HG02610 (cell line): ENCODE results near the gene ABTB1.
"Not testable (repeated sequence)": the region's sequence is repeated elsewhere in the genome, so short reads cannot be mapped to it uniquely, and the experiment has no call there.

Experiments used
- ATAC-seq: cut with Tn5 transposase; IDR thresholded peaks from one replicate; pipeline ENCODE4 v1.9.1; 2021; ENCODE audit warnings: mild to moderate bottlenecking, moderate library complexity; ENCODE audit not compliant: unreplicated experiment

ABTB1 gene

DNA sequence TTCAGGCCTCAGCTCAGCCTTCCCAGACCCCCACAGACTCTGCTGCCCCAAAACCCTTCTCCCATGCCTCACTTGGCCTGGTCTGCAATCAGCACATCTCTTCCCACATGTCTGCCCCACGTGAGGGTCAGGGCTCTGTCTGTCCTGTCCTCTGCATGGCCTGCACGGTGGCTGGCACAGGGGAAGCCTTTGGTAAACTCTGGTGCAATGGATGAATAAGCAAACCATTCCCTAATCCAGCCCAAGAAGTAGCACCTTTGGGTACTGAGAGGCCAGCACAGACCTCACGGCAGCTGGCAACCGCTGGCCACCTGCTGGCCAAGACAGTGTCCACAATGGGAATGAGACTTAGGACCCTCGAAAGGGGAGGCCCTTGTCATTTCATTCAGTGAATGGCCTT, 27.7 kb downstream of the ABTB1 start:
- no peak for ATAC-seq

GRCh38 chr3:127701280-127701911, 28.6 kb downstream of the ABTB1 start:
- ATAC-seq: no peak

DNA sequence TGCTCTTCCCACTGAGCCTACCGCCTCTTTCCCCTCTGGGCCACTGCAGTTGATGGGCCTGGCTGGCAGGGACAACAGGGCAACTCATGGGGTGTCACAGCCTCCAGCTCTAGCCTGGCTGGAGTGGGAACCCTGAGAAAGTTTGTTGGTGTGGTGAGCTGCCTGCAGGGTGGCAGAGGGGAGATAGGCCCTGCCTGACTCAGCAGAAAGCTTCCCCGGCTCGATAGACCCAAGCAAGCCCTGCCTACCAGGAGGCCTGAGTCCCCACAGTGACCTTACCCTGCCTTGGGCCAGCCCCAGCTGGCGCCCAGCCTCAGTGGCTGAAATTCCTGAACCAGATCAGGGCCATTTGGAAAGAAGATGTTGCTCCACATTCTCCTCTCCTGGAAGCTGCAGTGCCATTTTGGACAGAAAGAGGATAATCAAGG, 29.4 kb downstream of the ABTB1 start:
- no peak for ATAC-seq

DNA sequence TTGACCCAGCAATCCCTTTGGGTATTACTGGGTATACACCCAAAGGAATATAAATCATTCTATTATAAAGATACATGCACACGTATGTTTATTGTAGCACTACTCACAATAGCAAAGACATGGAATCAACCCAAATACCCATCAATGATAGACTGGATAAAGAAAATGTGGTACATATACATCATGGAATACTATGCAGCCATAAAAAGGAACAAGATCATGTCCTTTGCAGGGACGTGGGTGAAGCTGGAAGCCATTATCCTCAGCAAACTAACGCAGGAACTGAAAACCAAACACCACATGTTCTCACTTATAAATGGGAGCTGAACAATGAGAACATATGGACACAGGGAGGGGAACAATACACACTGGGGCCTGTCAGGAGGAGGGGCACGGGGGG, 32.1 kb downstream of the ABTB1 start:
- ATAC-seq: not testable (repeated sequence)

DNA sequence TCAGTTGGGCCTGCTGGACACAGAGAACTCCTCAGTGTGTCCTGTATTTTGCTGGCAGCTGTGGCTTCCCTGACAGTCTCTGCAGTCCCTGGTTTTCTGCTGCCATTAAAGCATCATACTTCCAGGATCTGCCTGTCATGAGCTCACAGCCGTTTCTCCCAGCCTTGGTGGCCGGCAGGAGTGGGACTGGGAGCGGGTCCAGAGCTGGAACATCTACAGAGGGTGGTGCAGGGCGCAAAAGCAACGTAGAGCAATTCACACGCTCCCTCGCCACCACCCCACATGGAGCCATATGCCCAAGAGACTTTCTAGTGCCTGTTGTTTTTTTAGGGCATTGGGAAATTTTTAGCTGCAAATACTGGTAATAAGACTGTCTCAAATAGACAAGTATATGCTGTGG, 33.6 kb downstream of the ABTB1 start:
- ATAC-seq: no peak

DNA sequence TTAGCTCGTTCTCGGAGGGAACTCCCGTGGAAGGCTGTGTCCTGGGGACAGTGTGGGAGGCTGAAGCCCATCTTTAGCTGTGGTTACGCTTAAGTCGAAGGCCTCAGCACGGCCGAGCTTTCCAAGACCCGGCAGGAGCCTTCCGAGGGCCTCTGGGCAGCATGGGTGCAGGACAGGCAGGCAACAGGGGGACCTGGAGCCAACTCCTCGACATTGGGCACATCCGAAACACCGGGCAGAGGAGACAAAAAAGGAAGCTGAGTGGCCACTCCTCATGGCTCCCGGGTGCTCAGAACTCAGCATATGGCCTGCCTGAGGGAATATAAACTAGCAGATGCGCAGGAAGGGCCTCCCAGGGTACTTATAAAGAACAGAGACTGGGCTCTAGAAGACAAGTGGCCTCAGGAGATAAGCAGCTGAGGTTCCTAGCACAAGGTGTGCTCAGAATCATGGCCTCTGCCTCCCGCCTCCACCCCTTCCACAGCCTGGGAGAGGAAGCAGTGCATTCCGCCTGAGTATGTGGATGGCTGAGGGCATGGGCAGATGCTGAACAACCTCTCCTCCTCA, 34.1 kb downstream of the ABTB1 start:
- ATAC-seq: no peak

DNA sequence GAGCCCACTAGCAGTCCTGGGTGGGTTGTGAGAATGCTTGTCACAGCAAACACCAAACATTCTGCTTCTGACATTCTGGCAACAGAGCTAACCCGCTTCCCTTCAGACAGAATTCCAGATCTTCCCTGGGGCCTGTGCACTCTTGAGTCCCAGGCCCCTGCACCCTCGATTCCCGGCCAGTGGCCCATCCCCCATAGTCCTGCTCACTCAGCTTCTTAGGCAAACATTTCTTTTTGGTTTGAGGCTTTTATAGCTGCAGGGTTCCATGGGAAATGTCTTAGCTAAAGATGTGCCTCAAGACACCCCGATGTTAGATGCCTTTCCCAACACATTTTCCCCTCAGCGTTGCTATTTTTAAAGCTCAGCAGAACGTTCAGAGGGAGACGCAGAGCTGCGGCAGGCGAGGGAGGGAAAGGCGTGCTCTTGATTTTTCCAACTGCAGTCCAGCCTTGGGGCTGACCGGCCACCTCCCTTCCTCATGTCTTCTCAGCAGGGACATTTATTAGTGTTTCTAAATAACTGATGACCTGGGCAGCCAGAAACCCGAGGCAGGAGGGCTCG, 35.2 kb downstream of the ABTB1 start:
- ATAC-seq: no peak

GRCh38 chr3:127708837-127709236, 36.1 kb downstream of the ABTB1 start:
- ATAC-seq: no peak

- ATAC-seq: no peak
These were observed 36.7 kb downstream of the ABTB1 start for GRCh38 chr3:127709320-127710060.

- ATAC-seq: no peak
These were observed 37.6 kb downstream of the ABTB1 start for GRCh38 chr3:127710155-127710941.

DNA sequence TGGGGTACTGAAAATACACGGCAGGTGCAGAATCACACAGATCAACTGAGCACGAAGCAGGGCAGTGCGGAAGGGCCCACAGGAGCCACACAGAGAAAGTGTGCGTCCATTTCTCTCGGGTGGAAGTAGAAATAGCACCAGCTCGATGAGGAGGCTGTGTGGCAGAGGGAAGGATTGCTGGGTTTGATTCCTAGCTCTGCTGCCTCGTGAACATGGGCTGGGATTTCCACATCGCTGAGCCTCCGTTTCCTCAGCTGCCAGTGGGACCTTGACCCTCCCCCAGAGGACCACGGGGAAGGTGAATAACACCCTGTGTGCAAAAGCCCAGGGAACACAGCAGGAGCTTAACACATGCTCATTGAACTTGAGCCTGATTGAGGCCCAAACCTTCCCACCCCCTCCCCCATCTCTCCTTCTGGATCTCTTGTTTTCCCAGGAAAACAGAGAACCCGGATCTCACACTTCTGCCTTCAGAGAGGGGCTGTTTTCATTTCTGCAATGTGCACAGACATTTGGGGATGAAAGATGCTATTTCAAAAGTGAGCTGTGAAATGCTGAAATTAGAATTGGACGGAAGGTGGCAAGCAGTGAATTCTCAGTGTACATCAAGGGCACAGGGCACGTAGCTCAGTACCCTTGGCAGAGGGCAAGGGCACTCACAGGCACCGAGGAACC, 38.4 kb downstream of the ABTB1 start:
- ATAC-seq: no peak

GRCh38 chr3:127711896-127712295, 39.1 kb downstream of the ABTB1 start:
- no peak for ATAC-seq

DNA sequence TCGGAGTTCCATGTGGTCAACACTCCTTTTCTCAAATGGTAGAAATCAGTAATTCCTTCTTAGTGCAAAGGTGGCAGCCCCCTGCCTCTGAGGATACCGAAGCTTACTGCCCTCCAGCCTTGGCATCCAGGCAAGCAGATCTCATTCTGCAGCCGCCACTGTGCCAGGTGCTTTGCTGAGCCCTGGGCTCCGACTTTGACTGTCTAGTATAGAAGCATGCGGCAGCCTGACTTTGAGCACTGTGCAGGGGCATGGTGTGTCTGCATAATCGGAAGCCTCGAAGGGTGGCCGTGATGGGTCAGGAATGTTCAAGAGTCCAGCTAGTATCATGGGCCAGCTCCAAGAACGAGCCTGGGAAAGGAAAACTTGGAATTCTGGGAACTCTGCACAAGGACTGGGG, 39.7 kb downstream of the ABTB1 start:
- no peak for ATAC-seq

DNA sequence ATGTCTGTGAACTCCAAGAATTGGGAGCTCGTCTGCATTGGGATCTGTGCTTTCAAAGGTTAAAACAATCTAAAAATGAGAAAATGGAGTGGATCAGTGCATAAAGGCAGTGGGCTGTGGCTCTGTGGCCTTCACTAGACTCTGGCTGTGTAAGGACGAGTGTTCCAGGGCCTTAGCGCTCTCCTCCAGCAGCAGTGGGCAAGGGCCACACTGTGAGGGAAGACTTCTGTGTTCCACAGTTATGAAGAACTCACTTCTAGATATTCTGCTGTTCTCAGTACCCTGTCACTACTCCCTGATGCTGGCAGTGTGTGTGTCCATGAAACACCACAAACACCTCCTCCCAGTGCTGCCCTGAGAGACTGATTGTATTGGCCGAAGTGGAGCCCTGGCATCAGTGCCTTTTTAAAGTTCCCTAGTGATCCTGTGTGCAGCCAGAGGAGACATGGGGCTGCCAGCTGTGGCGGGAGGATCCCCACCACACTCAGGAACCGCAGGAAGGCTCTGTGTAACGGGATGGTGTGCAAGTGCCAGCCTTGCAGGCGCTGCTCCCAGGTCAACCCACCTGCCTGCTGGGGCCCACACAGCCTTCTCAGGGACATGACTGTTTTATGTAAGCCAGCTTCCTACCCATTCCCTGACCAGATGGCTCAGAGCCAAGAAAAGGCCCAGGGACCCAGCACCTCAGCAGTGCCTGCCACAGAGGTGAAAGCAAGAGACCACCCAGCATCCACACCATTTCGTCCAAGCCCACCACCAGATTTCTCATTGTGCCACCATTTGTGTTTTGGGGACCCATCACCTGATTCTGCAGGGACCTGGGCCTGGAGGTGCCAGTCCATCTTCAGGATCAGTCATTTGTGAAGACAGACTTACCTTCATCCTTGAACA, 40.4 kb downstream of the ABTB1 start:
- ATAC-seq: no peak

GRCh38 chr3:127714125-127714571, 41.4 kb downstream of the ABTB1 start:
- no peak for ATAC-seq

DNA sequence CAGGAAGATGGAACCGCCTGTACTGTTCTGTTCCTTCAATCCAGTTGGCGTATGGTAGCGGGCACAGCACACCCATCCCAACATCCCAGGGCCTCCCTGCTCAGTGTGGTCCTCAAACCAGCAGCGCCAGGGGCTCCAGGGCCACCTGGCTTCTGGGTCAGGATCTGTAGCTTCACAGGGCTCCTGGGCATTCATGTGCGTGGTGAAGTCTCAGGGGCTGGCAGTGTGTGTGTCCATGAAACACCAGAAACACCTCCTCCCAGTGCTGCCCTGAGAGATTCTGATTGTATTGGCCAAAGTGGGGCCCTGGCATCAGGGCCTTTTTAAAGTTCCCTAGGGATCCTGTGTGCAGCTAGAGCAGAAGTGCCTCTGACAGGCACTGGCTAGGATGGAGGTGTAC, 42.1 kb downstream of the ABTB1 start:
- no peak for ATAC-seq

GRCh38 chr3:127715532-127715931, 42.8 kb downstream of the ABTB1 start:
- ATAC-seq: no peak

DNA sequence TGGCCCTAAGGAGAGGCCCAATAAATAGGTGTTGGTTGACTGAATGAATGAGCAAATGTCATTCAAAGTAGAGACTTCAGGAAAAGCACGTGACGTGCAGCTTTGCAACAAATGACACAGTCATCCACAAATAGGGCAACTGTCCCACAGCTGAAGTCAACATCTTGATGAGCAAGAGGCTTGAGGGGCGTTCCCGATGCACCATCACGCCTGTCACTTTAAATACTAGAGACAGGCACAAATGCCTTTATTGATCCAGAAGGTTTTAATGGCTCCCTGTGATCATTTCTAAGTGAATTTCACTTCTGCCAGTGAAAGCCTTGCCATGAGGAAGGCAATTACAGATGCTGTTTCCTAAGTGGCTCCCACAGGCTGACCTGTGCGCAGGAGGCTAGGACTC, 43.6 kb downstream of the ABTB1 start:
- no peak for ATAC-seq

DNA sequence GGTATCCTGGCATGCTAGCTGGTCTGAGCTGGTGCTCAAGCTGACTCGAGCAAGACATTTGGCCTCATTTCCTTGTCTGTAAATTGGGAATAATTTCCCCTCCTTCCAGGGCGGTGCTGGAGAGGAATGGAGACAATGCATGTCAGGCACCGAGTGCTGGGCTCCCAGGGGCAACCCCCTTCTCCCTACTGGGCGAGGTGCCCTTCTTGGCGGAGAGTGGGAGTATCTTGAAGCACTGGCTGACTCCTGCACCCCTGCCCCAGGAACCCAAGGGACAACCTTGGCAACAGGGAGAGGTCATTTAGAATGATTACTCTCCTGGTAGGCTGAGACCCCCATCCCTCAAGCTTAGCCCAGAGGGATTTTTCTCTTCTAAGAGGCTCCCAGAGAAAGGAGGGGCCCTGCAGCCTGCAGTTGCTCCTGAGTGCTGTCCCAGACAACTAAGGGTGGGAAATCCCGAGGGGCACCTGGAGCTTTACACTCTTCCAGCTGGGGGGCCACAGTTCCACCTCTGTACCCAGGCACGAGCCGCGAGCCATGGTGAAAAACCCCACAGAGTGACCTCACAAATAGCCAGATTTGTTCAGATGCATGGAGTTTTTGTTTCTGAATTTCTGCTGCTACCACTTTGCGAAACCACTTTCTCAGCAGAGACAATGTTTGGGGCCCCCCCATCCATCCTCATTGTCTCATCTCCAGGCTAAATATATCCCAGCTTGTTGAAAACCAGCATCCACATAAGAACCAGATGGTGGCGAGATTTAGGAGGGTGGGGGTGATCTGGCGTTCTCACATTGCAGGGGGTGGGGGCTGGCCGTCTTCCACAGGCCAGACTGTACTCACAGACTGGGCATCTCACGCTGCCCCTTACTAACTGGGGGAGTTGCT, 44.8 kb downstream of the ABTB1 start:
- no peak for ATAC-seq
